Progenitor cell of endocrine pancreas (in vitro differentiated cells): ENCODE data around the gene SUDS3. TPM values are rescaled to one million over a fixed set of nuclear protein-coding genes. Genes with fewer than 3 reads are reported as not detected.

Experiments used
- DNase-seq: peaks from one replicate; pipeline ENCODE4 v3.0.0; 2021; ENCODE audit warnings: low spot score; ENCODE audit not compliant: unreplicated experiment
- H3K27ac Mint-ChIP-seq: 2 replicates; pipeline ENCODE4 v1.8.0; 2021; ENCODE audit warnings: mild to moderate bottlenecking, moderate library complexity, mixed read lengths
- H3K27me3 Mint-ChIP-seq: 2 replicates; pipeline ENCODE4 v1.8.0; 2021; ENCODE audit warnings: mixed read lengths
- H3K36me3 Mint-ChIP-seq: 2 replicates; pipeline ENCODE4 v1.8.0; 2022; ENCODE audit warnings: mixed read lengths; ENCODE audit not compliant: insufficient read depth
- H3K4me1 Mint-ChIP-seq: 2 replicates; pipeline ENCODE4 v1.8.0; 2021; ENCODE audit warnings: low read depth, mixed read lengths
- H3K4me3 Mint-ChIP-seq: 2 replicates; pipeline ENCODE4 v1.8.0; 2021; ENCODE audit warnings: low read depth, mild to moderate bottlenecking, moderate library complexity, mixed read lengths
- H3K9me3 Mint-ChIP-seq: 2 replicates; pipeline ENCODE4 v1.8.0; 2021; ENCODE audit warnings: low read depth, mixed read lengths
- total RNA-seq: library from RNA; stranded (reverse); gene quantifications from 2 replicates; pipeline ENCODE4 v1.2.1, GENCODE V29; 2021
- TF ChIP-seq, protein P1 (sequence below): fragments of 200-600 bp; sonication (generic); IDR thresholded peaks from one replicate; pipeline ENCODE4 v1.5.0; 2021; ENCODE audit warnings: antibody characterized with exemption, mild to moderate bottlenecking; ENCODE audit not compliant: unreplicated experiment

SUDS3 gene
- total RNA-seq, 1 donor from 2014 or later, result 57.8 TPM

DNA sequence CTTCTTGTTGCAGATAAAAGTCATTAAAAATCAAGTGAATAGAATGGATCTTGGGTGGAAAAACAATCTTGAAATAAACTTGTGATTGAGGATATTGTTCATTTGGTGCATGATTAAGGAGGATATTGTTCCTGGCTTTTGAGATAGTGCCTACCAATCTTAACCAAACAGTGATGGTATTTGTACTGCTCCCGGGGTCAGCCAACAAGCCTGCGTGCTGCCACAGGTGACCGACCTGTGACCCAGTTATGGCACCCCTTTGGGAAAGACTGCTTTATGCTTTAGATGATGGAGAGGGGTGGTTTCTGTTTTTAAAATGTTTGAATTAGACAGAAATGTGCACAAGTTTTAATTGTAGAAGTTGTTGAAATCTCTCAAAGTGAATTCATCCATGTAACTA, 41.6 kb downstream of the SUDS3 start:
- TF ChIP-seq, protein P1, sequence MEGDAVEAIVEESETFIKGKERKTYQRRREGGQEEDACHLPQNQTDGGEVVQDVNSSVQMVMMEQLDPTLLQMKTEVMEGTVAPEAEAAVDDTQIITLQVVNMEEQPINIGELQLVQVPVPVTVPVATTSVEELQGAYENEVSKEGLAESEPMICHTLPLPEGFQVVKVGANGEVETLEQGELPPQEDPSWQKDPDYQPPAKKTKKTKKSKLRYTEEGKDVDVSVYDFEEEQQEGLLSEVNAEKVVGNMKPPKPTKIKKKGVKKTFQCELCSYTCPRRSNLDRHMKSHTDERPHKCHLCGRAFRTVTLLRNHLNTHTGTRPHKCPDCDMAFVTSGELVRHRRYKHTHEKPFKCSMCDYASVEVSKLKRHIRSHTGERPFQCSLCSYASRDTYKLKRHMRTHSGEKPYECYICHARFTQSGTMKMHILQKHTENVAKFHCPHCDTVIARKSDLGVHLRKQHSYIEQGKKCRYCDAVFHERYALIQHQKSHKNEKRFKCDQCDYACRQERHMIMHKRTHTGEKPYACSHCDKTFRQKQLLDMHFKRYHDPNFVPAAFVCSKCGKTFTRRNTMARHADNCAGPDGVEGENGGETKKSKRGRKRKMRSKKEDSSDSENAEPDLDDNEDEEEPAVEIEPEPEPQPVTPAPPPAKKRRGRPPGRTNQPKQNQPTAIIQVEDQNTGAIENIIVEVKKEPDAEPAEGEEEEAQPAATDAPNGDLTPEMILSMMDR, result no peak
- no peak overlapping the region for H3K27ac Mint-ChIP-seq

DNA sequence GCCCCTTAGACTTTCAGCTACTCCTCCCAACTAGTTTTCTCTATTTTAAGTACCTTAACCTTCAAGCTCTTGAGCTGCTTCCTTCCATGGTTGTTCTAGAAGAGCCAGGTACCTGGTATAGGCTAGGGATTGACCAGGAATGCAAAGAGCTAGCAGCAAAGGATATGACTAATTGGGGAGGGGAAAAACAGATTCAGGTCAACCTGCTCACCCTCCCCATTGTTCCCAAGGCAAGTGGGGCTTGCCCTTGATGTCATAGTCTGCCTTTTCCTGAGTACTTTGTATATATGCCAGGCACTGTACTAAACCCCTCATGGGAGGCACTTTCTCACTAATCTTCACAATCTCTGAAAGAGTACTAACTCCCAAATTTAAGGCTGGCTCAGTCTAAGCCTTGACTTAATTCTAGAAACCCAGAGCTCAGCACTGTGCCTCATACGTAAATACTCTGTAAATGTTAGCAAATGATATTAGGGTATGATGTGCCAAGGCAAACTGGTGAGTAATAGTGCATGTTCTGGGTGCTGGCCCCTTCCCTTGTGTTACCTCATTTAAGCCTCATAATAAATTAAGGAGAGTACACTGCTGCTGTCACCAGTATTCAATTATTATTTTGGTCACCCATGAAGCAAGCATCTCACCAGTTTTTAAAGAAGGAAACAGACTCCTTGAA, 42.2 kb downstream of the SUDS3 start:
- Mint-ChIP-seq H3K36me3 (peaks cover 41% of the 10 kb centered on the region), H3K27ac (no peak overlapping the region), H3K27me3 (peaks cover 3% of the 10 kb centered on the region), H3K9me3 (no peaks in the 10 kb centered on the region), H3K4me1 (peaks cover 10% of the 10 kb centered on the region), H3K4me3 (no peak overlapping the region)
- DNase-seq, result no peak
- TF ChIP-seq, protein P1, result no peak

More for the DNA sequence above, 41.6 kb downstream of the SUDS3 start:
- Mint-ChIP-seq H3K4me3 (no peak overlapping the region), H3K4me1 (peaks cover 10% of the 10 kb centered on the region), H3K9me3 (no peaks in the 10 kb centered on the region), H3K27me3 (peaks cover 2% of the 10 kb centered on the region), H3K36me3 (peaks cover 42% of the 10 kb centered on the region)
- no peak for DNase-seq

DNA sequence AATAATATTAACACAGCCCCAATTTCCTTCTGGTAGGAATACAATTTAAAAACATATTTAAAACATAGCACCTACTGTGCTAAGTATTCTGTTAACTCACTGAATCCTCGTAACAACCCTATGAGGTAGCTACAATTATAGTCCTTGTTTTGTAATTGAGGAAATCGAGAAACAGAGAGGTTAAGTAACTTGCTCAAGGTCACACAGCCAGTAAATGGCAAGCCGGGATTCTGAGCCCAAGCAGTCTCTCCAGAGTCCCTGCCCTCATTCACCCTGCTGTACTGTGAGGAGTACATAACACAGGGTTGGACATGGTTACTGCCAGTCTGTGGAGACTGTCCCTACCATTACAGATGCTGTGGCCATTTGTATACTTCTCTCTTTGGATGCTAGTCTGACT, 44.3 kb downstream of the SUDS3 start:
- TF ChIP-seq, protein P1, result no peak
- H3K4me3 Mint-ChIP-seq, result no peak overlapping the region
- no peak overlapping the region for H3K27ac Mint-ChIP-seq
- H3K27me3 Mint-ChIP-seq, result peaks cover 3% of the 10 kb centered on the region
- no peak for DNase-seq
- H3K36me3 Mint-ChIP-seq, result peaks cover 22% of the 10 kb centered on the region
- no peaks in the 10 kb centered on the region for H3K9me3 Mint-ChIP-seq
- H3K4me1 Mint-ChIP-seq, result peaks cover 10% of the 10 kb centered on the region

DNA sequence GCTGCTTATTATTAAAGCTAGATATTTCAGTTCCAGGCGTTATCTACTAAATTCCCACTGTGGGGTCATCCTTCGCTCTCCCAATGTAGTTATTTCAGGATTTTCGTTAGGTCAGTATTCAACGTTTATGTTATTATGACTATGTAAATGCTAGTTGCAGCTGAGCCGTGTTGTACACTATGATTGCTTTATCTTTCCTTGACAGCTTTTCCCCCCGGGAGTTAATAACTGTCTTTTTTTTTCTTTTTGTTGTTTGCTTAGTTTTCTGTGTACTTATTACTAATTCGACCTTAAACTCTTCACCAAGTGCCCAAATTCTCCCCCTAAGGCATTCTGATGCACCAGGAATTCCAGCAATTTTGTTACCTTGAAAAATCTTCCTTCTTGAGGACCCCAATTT, 48.5 kb downstream of the SUDS3 start:
- no peak overlapping the region for H3K4me3 Mint-ChIP-seq
- no peaks in the 10 kb centered on the region for H3K9me3 Mint-ChIP-seq

DNA sequence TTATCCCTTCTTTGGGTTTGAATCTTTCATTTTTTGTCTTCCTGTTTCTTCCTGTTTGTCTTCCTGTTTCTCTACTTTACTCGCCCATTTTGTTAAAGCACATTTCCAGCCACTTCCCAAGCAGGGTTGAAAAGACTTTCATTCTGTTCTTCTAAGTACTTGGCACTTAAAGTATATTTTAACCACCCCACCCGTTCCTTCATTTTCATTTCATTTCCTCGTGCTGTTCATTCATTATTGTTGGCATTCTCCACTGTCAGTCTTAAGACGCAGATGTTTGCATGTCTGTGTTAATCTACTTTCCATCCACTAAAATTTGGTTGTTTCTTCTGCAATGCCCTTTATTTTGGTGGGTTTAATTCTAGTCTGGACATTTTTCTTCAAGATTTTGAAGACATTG, 49.0 kb downstream of the SUDS3 start:
- no peaks in the 10 kb centered on the region for H3K36me3 Mint-ChIP-seq

More for the DNA sequence above, 48.5 kb downstream of the SUDS3 start:
- no peak overlapping the region for H3K27ac Mint-ChIP-seq
- peaks cover 1% of the 10 kb centered on the region for H3K4me1 Mint-ChIP-seq
- DNase-seq, result no peak
- H3K36me3 Mint-ChIP-seq, result no peaks in the 10 kb centered on the region
- peaks cover 3% of the 10 kb centered on the region for H3K27me3 Mint-ChIP-seq
- TF ChIP-seq, protein P1, result no peak

More for the DNA sequence above, 49.0 kb downstream of the SUDS3 start:
- no peak for DNase-seq
- Mint-ChIP-seq H3K9me3 (no peaks in the 10 kb centered on the region), H3K4me3 (no peak overlapping the region), H3K27ac (no peak overlapping the region), H3K4me1 (peaks cover 1% of the 10 kb centered on the region), H3K27me3 (peaks cover 3% of the 10 kb centered on the region)
- TF ChIP-seq, protein P1, result no peak
